IMR-90 (cell line): ENCODE data around the gene COL27A1. TPM values are rescaled to one million over a fixed set of nuclear protein-coding genes. Genes with fewer than 3 reads are reported as not detected.

Experiments
- ATAC-seq: fragments of 200-7000 bp; cut with Tn5 transposase; 2 replicates; pipeline ENCODE4 v1.9.1; 2020; ENCODE audit warnings: low read depth, mild to moderate bottlenecking, moderate library complexity
- BruUV-seq: library from RNA; stranded (reverse); fragments of 400-500 nt; replicated peaks from 2 replicates; lab custom pipeline; 2021; lab: Mats Ljungman, UMichigan
- CTCF ChIA-PET: fragments of 300-600 bp; formaldehyde crosslinking; extraction: SDS; loops from one replicate; lab custom pipeline; 2021; ENCODE audit warnings: antibody characterized with exemption; lab: Yijun Ruan, JAX
- POLR2A ChIA-PET: fragments of 300-600 bp; sonication (Branson Sonifier 250); formaldehyde crosslinking; loops from one replicate; lab custom pipeline; 2022; ENCODE audit warnings: antibody characterized with exemption; ENCODE audit not compliant: unreplicated experiment; lab: Charles Lee
- DNase-seq: peaks from one replicate; pipeline ENCODE4 v3.0.0; 2013
- H2AFZ ChIP-seq: replicated peaks from 2 replicates; pipeline ENCODE3; 2013; ENCODE audit warnings: low read length, mild to moderate bottlenecking; ENCODE audit not compliant: poor library complexity
- H2AK5ac ChIP-seq: 2 replicates; pipeline ENCODE4 v1.6.1; 2013; ENCODE audit warnings: low read depth, low read length, inconsistent platforms
- H2AK9ac ChIP-seq: replicated peaks from 2 replicates; pipeline ENCODE3; 2013; ENCODE audit warnings: mild to moderate bottlenecking, low read depth, low read length, moderate library complexity; ENCODE audit not compliant: poor library complexity
- H2BK120ac ChIP-seq: 2 replicates; pipeline ENCODE4 v1.6.1; 2013; ENCODE audit warnings: low read depth, low read length, inconsistent platforms
- H2BK15ac ChIP-seq: 3 replicates; pipeline ENCODE4 v1.6.1; 2013; ENCODE audit warnings: low read depth, low read length, inconsistent platforms
- H2BK20ac ChIP-seq: 2 replicates; pipeline ENCODE4 v1.6.1; 2013; ENCODE audit warnings: low read depth, mild to moderate bottlenecking, inconsistent platforms, low read length, moderate library complexity
- H2BK5ac ChIP-seq: 2 replicates; pipeline ENCODE4 v1.6.1; 2013; ENCODE audit warnings: mild to moderate bottlenecking, low read depth, low read length, inconsistent platforms; ENCODE audit not compliant: poor library complexity, severe bottlenecking
- H3K14ac ChIP-seq: replicated peaks from 2 replicates; pipeline ENCODE4 v1.6.1; 2013; ENCODE audit warnings: low read depth, low read length, inconsistent platforms
- H3K18ac ChIP-seq: 2 replicates; pipeline ENCODE4 v1.6.1; 2013; ENCODE audit warnings: low read depth, low read length, control low read depth
- H3K23ac ChIP-seq: 2 replicates; pipeline ENCODE4 v1.6.1; 2013; ENCODE audit warnings: low read depth, low read length, inconsistent platforms
- H3K27ac ChIP-seq: 2 replicates; pipeline ENCODE4 v1.5.1; 2013; ENCODE audit warnings: mild to moderate bottlenecking, control low read depth, low read length; ENCODE audit not compliant: insufficient read depth
- H3K27me3 ChIP-seq: 2 replicates; pipeline ENCODE4 v1.6.1; 2013; ENCODE audit warnings: low read length; ENCODE audit not compliant: control insufficient read depth, insufficient read depth
- H3K36me3 ChIP-seq: 2 replicates; pipeline ENCODE4 v1.6.1; 2013; ENCODE audit warnings: low read length, mixed read lengths; ENCODE audit not compliant: control insufficient read depth, insufficient read depth
- H3K4ac ChIP-seq: 2 replicates; pipeline ENCODE4 v1.6.1; 2013; ENCODE audit warnings: low read depth, low read length, inconsistent platforms
- H3K4me1 ChIP-seq: 2 replicates; pipeline ENCODE4 v1.6.1; 2013; ENCODE audit warnings: low read length, mixed read lengths; ENCODE audit not compliant: control insufficient read depth, insufficient read depth
- H3K4me2 ChIP-seq: 2 replicates; pipeline ENCODE4 v1.6.1; 2013; ENCODE audit warnings: low read depth, mild to moderate bottlenecking, control low read depth, low read length, moderate library complexity
- H3K4me3 ChIP-seq: 2 replicates; pipeline ENCODE4 v1.5.1; 2013; ENCODE audit warnings: low read depth, mild to moderate bottlenecking, control low read depth, low read length, moderate library complexity; ENCODE audit not compliant: insufficient read depth
- H3K56ac ChIP-seq: 2 replicates; pipeline ENCODE4 v1.6.1; 2013; ENCODE audit warnings: low read length, inconsistent platforms; ENCODE audit not compliant: insufficient read depth; ENCODE audit errors: extremely low read depth
- H3K79me1 ChIP-seq, 2 experiments: 2 replicates each; pipeline ENCODE4 v1.6.1; 2013; ENCODE audit warnings: low read length in 2 of 2, inconsistent platforms in 1 of 2, low read depth in 1 of 2
- H3K9ac ChIP-seq: 2 replicates; pipeline ENCODE4 v1.6.1; 2013; ENCODE audit warnings: low read depth, low read length, control low read depth
- H3K9me1 ChIP-seq: 2 replicates; pipeline ENCODE4 v1.6.1; 2013; ENCODE audit warnings: low read length, inconsistent platforms; ENCODE audit not compliant: insufficient read depth
- H3K9me3 ChIP-seq: 2 replicates; pipeline ENCODE4 v1.6.1; 2013; ENCODE audit warnings: low read length; ENCODE audit not compliant: control insufficient read depth, insufficient read depth
- H4K20me1 ChIP-seq: 2 replicates; pipeline ENCODE4 v1.6.1; 2013; ENCODE audit warnings: low read length, inconsistent platforms; ENCODE audit not compliant: insufficient read depth
- H4K5ac ChIP-seq: 2 replicates; pipeline ENCODE4 v1.6.1; 2013; ENCODE audit warnings: mild to moderate bottlenecking, low read depth, low read length, control low read depth
- H4K8ac ChIP-seq, 2 experiments: 2 replicates each; pipeline ENCODE4 v1.6.1; 2013; ENCODE audit warnings: low read depth in 2 of 2, low read length in 2 of 2, control low read depth in 1 of 2, inconsistent platforms in 1 of 2
- H4K91ac ChIP-seq: 2 replicates; pipeline ENCODE4 v1.6.1; 2013; ENCODE audit warnings: low read depth, low read length, inconsistent platforms; ENCODE audit not compliant: insufficient read depth
- BHLHE40 ChIP-seq: fragments of 150-350 bp; IDR thresholded peaks from 2 replicates; pipeline ENCODE4 v1.6.1; 2016; ENCODE audit warnings: mild to moderate bottlenecking, low read depth, low read length
- CEBPB ChIP-seq: IDR thresholded peaks from 2 replicates; pipeline ENCODE4 v1.6.1; 2012; ENCODE audit warnings: low read depth, low read length, improper control_type of control experiment
- CHD1 ChIP-seq: IDR thresholded peaks from 2 replicates; pipeline ENCODE4 v1.6.1; 2012; ENCODE audit warnings: low read depth, low read length, improper control_type of control experiment
- ELK1 ChIP-seq: fragments of 150-350 bp; IDR thresholded peaks from 2 replicates; pipeline ENCODE4 v1.6.1; 2016; ENCODE audit warnings: low read depth, mild to moderate bottlenecking, low read length, moderate library complexity, borderline replicate concordance
- MAFK ChIP-seq: IDR thresholded peaks from 2 replicates; pipeline ENCODE4 v1.6.1; 2012; ENCODE audit warnings: low read depth, low read length, improper control_type of control experiment
- MAZ ChIP-seq: IDR thresholded peaks from 2 replicates; pipeline ENCODE4 v1.6.1; 2012; ENCODE audit warnings: low read depth, mild to moderate bottlenecking, low read length, improper control_type of control experiment, moderate library complexity, borderline replicate concordance
- MXI1 ChIP-seq: IDR thresholded peaks from 2 replicates; pipeline ENCODE4 v1.6.1; 2012; ENCODE audit warnings: low read depth, mild to moderate bottlenecking, low read length, moderate library complexity, borderline replicate concordance
- NFE2L2 ChIP-seq: fragments of 150-350 bp; IDR thresholded peaks from 2 replicates; pipeline ENCODE4 v1.6.1; 2016; ENCODE audit warnings: low read depth, mild to moderate bottlenecking, low read length
- POLR2A ChIP-seq: IDR thresholded peaks from 2 replicates; pipeline ENCODE4 v1.6.1; 2012; ENCODE audit warnings: mild to moderate bottlenecking, low read depth, low read length
- RAD21 ChIP-seq: IDR thresholded peaks from 2 replicates; pipeline ENCODE4 v1.6.1; 2012; ENCODE audit warnings: low read length, improper control_type of control experiment
- SMC3 ChIP-seq: fragments of 150-350 bp; IDR thresholded peaks from 2 replicates; pipeline ENCODE4 v1.6.1; 2016; ENCODE audit warnings: low read depth, mild to moderate bottlenecking, antibody characterized with exemption, low read length, moderate library complexity
- USF2 ChIP-seq: fragments of 150-350 bp; IDR thresholded peaks from 2 replicates; pipeline ENCODE4 v1.6.1; 2017; ENCODE audit warnings: mild to moderate bottlenecking, antibody characterized with exemption, low read length, low read depth
- WGBS, 2 experiments: methylation state at CpG; one replicate each; pipeline versions ENCODE4 v1.1.5 to v1.1.7; 2013; ENCODE audit warnings: missing lambda C conversion rate in 2 of 2; ENCODE audit not compliant: insufficient read length in 1 of 2; ENCODE audit errors: extremely low coverage in 2 of 2; 5-methylcytosine and 5-hydroxymethylcytosine counted together
- dilution Hi-C: fragments of 300-500 bp; cut with HindIII; formaldehyde crosslinking; loops from one replicate; pipeline ENCODE4 v1.14.3; 2018; ENCODE audit warnings: low sequenced_read_pairs; ENCODE audit not compliant: unreplicated experiment
- in situ Hi-C: fragments of 300-500 bp; cut with MboI; formaldehyde crosslinking; loops from 3 replicates; pipeline ENCODE4 v1.14.3; 2019; ENCODE audit warnings: low sequenced_read_pairs, inconsistent platforms, mixed read lengths
- intact Hi-C: fragments of 100-400 bp; cut with micrococcal nuclease; formaldehyde crosslinking; loops from 2 replicates; pipeline ENCODE4 v1.10.0; 2022
- polyA plus RNA-seq, 3 experiments: library from polyadenylated mRNA; depleted of rRNA; stranded (reverse); fragments of >200 nt; gene quantifications; 2 replicates each; pipeline ENCODE4 v1.2.3, GENCODE V29; 2012; ENCODE audit warnings: low replicate concordance in 1 of 3
- total RNA-seq: library from RNA; depleted of rRNA; stranded (reverse); fragments of >200 nt; gene quantifications from 2 replicates; pipeline ENCODE4 v1.2.3, GENCODE V29; 2012
- TF ChIP-seq, protein P1 (sequence below): conservative IDR thresholded peaks from 2 replicates; pipeline ENCODE4 v1.5.1; 2012; ENCODE audit warnings: mild to moderate bottlenecking, low read depth, low read length, improper control_type of control experiment

COL27A1 gene
- total and polyA plus RNA-seq, 2 of the 4 experiments (the other 2 are of a cell fraction) = 3.2 to 18.3 TPM

- H3K27ac ChIP-seq = no peak overlapping the region
- intact Hi-C loops (no loop called here), in situ Hi-C loops (no loop called here), dilution Hi-C loops (no loop called here)
- no peaks in the 10 kb centered on the region for H3K9me3 ChIP-seq
- no peaks in the 10 kb centered on the region for H4K20me1 ChIP-seq
- H3K27me3 ChIP-seq = no peaks in the 10 kb centered on the region
- no peak overlapping the region for H2BK5ac ChIP-seq
- CTCF ChIA-PET = no interaction called here
- H4K5ac ChIP-seq = no peak overlapping the region
- no peak overlapping the region; the same call in 1 of the 2 replicates for H2AK5ac ChIP-seq
- no peak overlapping the region for H2AFZ ChIP-seq
- H3K4me3 ChIP-seq = no peak overlapping the region
- peaks cover 17% of the 10 kb centered on the region; the same call in 1 of the 2 replicates for H3K9me1 ChIP-seq
- H3K36me3 ChIP-seq = no peaks in the 10 kb centered on the region; the same call in 1 of the 2 replicates
- no peak overlapping the region for H2BK20ac ChIP-seq
- no peak overlapping the region for H3K18ac ChIP-seq
- BruUV-seq = no TSS peak
- no peak overlapping the region for H4K91ac ChIP-seq
- no peak overlapping the region for H3K4me2 ChIP-seq
- POLR2A ChIA-PET = no interaction called here
- H2AK9ac ChIP-seq = no peak overlapping the region
- WGBS, 2 experiments = 84% methylated on average over 3 of the region's 8 CpGs; no CpG with 5 or more reads in 1 of the 2 experiments
- peaks cover 7% of the 10 kb centered on the region for H3K4me1 ChIP-seq
- TF ChIP-seq MXI1 = no peak
- TF ChIP-seq SMC3 = no peak
- TF ChIP-seq POLR2A = no peak
- no peak for TF ChIP-seq CEBPB
- TF ChIP-seq BHLHE40 = no peak
- TF ChIP-seq MAZ = no peak
- TF ChIP-seq CHD1 = no peak
- TF ChIP-seq MAFK = no peak
- TF ChIP-seq RAD21 = no peak
- TF ChIP-seq, protein P1, sequence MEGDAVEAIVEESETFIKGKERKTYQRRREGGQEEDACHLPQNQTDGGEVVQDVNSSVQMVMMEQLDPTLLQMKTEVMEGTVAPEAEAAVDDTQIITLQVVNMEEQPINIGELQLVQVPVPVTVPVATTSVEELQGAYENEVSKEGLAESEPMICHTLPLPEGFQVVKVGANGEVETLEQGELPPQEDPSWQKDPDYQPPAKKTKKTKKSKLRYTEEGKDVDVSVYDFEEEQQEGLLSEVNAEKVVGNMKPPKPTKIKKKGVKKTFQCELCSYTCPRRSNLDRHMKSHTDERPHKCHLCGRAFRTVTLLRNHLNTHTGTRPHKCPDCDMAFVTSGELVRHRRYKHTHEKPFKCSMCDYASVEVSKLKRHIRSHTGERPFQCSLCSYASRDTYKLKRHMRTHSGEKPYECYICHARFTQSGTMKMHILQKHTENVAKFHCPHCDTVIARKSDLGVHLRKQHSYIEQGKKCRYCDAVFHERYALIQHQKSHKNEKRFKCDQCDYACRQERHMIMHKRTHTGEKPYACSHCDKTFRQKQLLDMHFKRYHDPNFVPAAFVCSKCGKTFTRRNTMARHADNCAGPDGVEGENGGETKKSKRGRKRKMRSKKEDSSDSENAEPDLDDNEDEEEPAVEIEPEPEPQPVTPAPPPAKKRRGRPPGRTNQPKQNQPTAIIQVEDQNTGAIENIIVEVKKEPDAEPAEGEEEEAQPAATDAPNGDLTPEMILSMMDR = no peak
- no peak for TF ChIP-seq NFE2L2
- TF ChIP-seq ELK1 = no peak
- TF ChIP-seq USF2 = no peak
- no peak overlapping the region for H3K9ac ChIP-seq
- no peaks in the 10 kb centered on the region for H3K79me1 ChIP-seq
- no peak overlapping the region for H3K23ac ChIP-seq
- no peak overlapping the region for H2BK15ac ChIP-seq
- DNase-seq (no peak), ATAC-seq (no peak)
- no peak overlapping the region for H3K14ac ChIP-seq
- no peak overlapping the region for H3K56ac ChIP-seq
- H3K4ac ChIP-seq = no peak overlapping the region
- H4K8ac ChIP-seq = no peak overlapping the region
- peak overlapping the region; percentile 8; the same call in 1 of the 2 replicates for H2BK120ac ChIP-seq
These were observed 160.5 kb downstream of the COL27A1 start for GRCh38 chr9:114315723-114316363.
